ENCODE results near the gene HNRNPA0. TPM values are rescaled to one million over a fixed set of nuclear protein-coding genes. Genes with fewer than 3 reads are reported as not detected.

The HNRNPA0 gene
- total RNA-seq, 1 experiment from 2014 or later, result 21.0 TPM

GRCh38 chr5:137703565-137703964 is 50.6 kb downstream of the HNRNPA0 start:
- no peak overlapping the region for H3K4me3 ChIP-seq
- no peaks in the 10 kb centered on the region for H3K36me3 ChIP-seq
- H3K27me3 ChIP-seq (replicated peaks), result peaks cover 6% of the 10 kb centered on the region
- DNase-seq (ENCODE audit: low read depth in 1 of 2, low spot score in 2 of 2), result no peak
- H3K9me3 ChIP-seq (replicated peaks), result no peaks in the 10 kb centered on the region; the same call in 1 of the 2 replicates
- no peaks in the 10 kb centered on the region for H3K4me1 ChIP-seq (replicated peaks)
- no peak overlapping the region for H3K27ac ChIP-seq

GRCh38 chr5:137700282-137700680 is 53.9 kb downstream of the HNRNPA0 start:
- no peaks in the 10 kb centered on the region for H3K36me3 ChIP-seq
- no peak for DNase-seq (ENCODE audit: low read depth in 1 of 2, low spot score in 2 of 2)
- no peaks in the 10 kb centered on the region; the same call in 1 of the 2 replicates for H3K9me3 ChIP-seq (replicated peaks)
- H3K27ac ChIP-seq, result no peak overlapping the region
- peaks cover 9% of the 10 kb centered on the region for H3K27me3 ChIP-seq (replicated peaks)
- no peak overlapping the region for H3K4me3 ChIP-seq
- H3K4me1 ChIP-seq (replicated peaks), result no peaks in the 10 kb centered on the region

- DNase-seq (ENCODE audit: low read depth in 1 of 2, low spot score in 2 of 2), result no peak
- Histone ChIP-seq H3K9me3 (replicated peaks) (no peaks in the 10 kb centered on the region; the same call in 1 of the 2 replicates), H3K4me3 (no peak overlapping the region), H3K36me3 (no peaks in the 10 kb centered on the region), H3K27me3 (replicated peaks) (peaks cover 9% of the 10 kb centered on the region), H3K4me1 (replicated peaks) (no peaks in the 10 kb centered on the region), H3K27ac (no peak overlapping the region)
These were observed 54.6 kb downstream of the HNRNPA0 start for GRCh38 chr5:137699336-137700281.

- Histone ChIP-seq H3K27me3 (replicated peaks) (peaks cover 3% of the 10 kb centered on the region; the same call in 1 of the 2 replicates), H3K9me3 (replicated peaks) (no peaks in the 10 kb centered on the region; the same call in 1 of the 2 replicates), H3K4me3 (no peak overlapping the region), H3K36me3 (no peaks in the 10 kb centered on the region), H3K27ac (no peak overlapping the region), H3K4me1 (replicated peaks) (no peaks in the 10 kb centered on the region)
- DNase-seq (ENCODE audit: low read depth in 1 of 2, low spot score in 2 of 2), result no peak
These were observed 57.7 kb downstream of the HNRNPA0 start for GRCh38 chr5:137696481-137696880.

GRCh38 chr5:137695651-137696428 is 58.3 kb downstream of the HNRNPA0 start:
- Histone ChIP-seq H3K4me1 (replicated peaks) (no peaks in the 10 kb centered on the region), H3K9me3 (replicated peaks) (no peaks in the 10 kb centered on the region; the same call in 1 of the 2 replicates), H3K27me3 (replicated peaks) (peaks cover 3% of the 10 kb centered on the region; the same call in 1 of the 2 replicates), H3K36me3 (no peaks in the 10 kb centered on the region), H3K27ac (no peak overlapping the region), H3K4me3 (no peak overlapping the region)
- no peak for DNase-seq (ENCODE audit: low read depth in 1 of 2, low spot score in 2 of 2)

Other genes starting within 250 kb of the HNRNPA0 start
- 0.05 TPM in 1 of 2 replicates, not detected in the other for gene KLHL3, start 18.3 kb downstream of the HNRNPA0 start, total RNA-seq (2014; rRNA removed; shearing (Covaris generic))
- not detected in 2 replicates for gene MYOT, start 113.5 kb upstream of the HNRNPA0 start, total RNA-seq (2014; rRNA removed; shearing (Covaris generic))
- not detected in 2 replicates for gene PKD2L2, start 135.1 kb upstream of the HNRNPA0 start, total RNA-seq (2014; rRNA removed; shearing (Covaris generic))